HG02970 (cell line): ENCODE results near the gene FMR1.
A peak's percentile ranks its signal among the peaks of the same experiment; 100 is the strongest.

ENCODE experiments used
- ATAC-seq: cut with Tn5 transposase; IDR thresholded peaks from one replicate; pipeline ENCODE4 v1.9.1; 2021; ENCODE audit warnings: mild to moderate bottlenecking, moderate library complexity, moderate number of reproducible peaks; ENCODE audit not compliant: unreplicated experiment, low FRiP score

The FMR1 gene

GRCh38 chrX:147911192-147912022, at the start of gene FMR1:
Gene FMR1 (plus strand): TSS chrX:147911919. CDS start chrX:147912180, 261 bp downstream.
- ATAC-seq: peak; percentile 89

DNA sequence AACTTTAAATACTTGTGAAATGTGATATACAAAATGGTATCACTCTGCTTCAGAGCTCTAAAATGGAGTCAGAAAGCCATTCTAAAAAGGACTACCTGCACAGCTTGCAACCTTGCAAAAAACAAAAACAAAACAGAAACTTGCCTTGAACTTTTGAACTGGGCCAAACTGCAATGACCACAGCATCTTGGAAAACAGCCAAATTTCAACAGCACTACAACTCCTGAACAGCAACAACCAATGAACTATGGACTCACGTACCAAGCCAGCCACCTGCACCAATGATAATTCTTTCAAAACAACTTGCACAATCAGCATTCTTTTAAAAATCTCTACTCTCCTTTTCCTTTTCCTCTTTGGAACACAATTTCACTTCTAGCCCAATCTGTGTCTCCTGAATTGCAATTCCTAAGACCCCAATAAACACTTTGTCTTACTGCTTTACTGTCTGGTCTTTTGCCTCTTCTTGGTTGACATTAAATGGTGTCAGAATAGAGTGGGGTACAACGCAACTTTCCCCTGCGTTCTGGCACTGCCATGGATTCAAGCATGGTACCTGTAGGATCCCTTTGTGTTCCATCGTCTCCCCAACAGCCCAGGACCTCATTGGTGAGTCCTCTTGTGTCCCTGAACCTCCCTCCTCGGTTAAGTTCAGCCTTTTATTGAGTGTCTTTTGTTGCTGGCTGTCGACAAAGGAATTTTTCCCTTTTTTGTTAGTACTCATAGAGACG, 35.7 kb upstream of the FMR1 start:
- ATAC-seq: peak; percentile 88

DNA sequence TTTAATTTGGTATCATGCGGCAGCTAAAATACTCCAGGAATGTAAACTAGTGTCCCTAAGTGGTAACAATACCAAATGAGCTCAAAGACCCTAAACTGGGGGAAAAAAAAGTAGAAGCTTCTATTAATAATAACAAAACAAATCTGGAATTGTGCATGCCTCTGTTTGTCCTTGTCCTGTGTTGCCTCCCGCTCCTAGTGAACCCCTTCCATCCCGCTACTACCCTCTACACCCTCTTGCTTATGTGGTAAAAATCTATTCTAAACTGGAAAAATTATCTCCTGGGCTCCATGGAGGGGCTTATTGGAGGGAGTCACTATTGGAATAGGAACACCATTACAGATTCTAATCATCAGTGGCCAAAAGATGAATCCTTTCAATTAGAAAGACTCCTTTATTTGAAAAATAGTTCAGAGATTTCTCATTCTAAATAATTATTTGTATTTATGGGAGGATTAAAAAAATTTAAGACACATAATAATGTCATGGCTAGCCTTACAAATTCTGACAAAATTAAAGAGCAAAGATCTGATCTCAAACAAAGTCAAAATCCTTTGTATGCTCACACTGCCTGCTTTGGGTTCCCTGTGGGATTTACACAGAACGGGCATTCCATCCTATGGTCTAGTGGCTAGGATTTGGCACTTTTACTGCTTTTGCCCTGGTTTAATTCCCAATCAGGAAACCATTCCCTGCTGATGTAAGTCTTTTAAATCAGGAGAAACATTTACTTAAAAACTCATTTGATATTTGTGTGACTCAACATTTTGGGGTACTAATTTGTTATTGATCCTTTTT, 34.7 kb upstream of the FMR1 start:
- ATAC-seq: no peak

GRCh38 chrX:147877726-147878125, 34.0 kb upstream of the FMR1 start:
- ATAC-seq: no peak

GRCh38 chrX:147884958-147885357, 26.8 kb upstream of the FMR1 start:
- no peak for ATAC-seq

DNA sequence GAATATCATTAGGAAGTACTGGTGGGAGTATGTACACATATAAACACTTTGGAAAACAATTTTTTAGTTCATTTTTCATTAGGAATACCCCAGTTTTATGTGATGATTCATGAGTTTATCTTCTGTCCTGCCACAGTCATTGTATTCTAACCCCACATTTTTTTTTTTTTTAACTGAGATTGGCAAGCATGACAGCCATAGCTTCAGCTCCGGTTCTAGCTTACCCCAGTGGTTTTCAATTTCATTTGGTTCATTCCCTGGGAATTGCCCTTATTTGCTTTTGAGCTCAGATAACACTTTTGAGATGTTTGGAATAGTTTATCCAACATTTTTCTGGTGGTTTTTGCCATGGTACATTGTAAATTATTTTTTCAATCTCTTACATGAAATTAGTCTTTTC, 21.0 kb upstream of the FMR1 start:
- ATAC-seq: no peak

DNA sequence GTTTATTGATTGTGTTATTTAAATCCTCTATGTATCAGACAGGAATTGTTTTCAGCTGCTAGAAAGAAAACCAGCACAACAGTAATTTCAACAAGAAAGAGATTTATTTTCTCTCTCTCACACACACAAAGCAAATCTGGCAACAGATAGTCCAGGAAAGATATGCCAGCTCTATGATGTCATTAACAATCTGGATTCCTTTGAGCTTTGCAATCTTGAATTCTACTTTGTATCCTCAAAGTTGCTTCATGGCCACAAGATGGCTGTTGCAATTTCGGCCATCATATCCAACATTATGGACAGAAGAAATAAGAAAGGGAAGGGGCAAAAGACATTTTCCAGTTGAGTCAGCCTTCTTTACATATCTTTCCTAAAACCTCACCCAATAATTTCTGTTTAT, 19.8 kb upstream of the FMR1 start:
- ATAC-seq: no peak

GRCh38 chrX:147893741-147894140, 18.0 kb upstream of the FMR1 start:
- no peak for ATAC-seq

- ATAC-seq: no peak
Observed at GRCh38 chrX:147894366-147894963, 17.3 kb upstream of the FMR1 start.

DNA sequence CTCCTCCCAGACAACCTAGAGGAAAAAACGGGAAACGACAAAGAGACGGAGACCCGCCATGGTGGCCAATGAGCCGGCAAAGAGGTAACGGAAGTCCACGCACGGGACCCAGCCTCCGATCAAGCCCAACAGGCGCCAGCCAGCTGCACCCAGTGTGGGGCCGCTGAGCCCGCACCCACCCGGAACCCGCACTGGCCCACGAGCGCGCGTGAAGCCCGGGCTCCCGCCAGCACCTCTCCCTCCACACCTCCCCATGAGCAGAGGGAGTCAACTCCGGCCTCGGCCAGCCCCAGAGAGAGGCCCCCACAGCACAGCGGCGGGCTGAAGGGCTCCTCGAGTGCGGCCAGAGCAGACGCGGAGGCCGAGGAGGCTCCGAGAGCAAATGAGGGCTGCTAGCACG, 14.6 kb upstream of the FMR1 start:
- ATAC-seq: no peak

DNA sequence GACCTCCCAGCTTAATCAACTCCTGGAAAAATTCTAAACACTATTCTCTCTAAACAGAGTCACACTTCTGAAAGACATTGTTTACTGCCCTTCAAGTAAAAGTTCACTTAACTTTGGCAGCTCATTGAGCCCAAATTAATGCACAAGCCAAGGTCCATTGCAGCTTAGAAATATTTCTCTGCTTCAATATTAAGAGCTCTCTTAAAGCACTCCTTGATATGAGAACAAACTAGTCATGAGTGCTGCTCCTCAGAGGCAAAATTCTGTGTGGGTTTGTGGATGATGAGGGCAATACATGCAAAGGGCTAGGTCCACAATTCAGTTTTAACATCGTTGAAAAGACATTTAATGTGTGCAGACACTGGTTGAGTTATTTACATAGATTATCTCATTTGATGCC, 12.8 kb upstream of the FMR1 start:
- no peak for ATAC-seq

DNA sequence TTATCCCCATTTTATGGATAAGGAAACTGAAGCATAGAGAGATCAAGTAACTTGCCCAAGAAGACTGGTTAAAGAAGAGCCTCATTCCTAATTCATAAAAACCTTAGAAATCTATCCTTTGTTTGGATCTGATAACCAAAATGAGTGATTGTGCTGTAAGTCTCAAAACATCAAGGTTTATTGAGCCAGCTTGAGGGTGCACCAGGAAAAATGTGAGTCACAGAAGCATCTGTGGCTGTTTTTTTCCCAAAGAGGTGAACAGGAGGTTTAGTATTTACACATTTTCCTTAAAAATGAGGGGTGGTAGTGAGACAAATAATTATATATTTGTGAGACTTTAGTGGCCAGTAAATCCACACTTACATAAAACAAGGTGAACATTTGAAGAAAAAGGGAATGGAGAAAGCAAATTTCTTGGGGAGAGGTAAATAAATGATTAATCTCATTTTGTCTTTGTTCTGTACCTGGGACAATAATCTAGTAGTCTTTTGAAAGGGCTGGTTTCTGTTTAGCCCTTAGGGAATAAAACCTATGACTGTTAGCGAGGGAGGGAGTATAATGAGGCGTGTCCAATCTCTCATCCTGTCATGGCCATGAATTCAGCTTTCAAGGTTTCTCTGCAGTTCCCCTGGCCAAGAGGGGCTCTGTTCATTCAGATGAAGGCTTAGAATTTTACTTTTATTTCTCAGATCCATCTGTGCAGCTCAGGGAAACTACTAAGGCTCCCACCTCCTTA, 12.2 kb upstream of the FMR1 start:
- no peak for ATAC-seq

DNA sequence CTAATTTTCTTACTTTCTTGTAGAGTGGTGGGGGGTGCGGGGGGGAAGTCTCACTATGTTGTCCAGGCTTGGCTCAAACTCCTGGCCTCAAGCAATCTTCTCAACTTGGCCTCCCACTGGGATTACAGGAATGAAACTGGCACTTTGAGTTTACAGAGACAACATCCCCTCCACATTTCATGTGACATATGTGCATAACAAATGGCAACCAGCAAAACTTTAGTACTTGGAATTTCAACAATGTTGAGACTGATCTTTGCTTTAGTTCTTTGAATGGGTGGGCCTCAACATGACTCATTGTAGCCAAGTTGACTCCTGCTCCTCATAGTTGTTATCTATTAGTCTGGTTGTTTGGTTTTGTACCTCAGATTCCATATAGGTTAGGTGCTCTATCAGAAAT, 11.4 kb upstream of the FMR1 start:
- ATAC-seq: no peak

DNA sequence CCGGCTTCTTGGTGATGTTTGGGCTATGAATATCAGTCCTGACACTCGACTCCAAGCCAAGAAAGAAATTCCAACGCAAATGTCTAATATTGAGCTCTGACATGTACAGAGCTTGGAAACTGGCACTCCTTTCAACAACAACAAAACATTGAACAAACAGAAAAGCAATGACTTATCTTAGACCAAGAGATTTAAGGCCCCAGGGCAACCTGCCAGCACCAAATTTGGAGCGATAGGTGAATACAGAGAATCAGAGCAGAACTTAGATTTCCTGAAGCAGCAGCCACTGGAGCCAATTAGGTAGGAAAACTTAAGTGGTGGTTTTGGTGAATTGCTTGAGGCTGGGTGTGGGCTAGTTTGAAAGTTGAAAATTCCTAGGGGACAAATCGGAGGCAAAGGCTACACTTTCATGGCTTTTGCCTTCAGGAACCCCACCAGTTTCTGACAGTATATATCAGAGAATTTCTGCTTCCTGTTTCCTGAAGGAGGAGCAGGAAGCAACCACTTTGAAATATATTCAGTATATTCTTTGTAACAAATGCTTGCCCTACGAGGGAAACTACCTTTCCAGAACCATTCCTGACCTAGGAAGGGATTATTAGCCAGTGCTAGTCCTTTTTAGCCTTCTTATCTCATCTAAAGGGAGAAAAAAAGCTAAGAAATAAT, 10.1 kb upstream of the FMR1 start:
- no peak for ATAC-seq

DNA sequence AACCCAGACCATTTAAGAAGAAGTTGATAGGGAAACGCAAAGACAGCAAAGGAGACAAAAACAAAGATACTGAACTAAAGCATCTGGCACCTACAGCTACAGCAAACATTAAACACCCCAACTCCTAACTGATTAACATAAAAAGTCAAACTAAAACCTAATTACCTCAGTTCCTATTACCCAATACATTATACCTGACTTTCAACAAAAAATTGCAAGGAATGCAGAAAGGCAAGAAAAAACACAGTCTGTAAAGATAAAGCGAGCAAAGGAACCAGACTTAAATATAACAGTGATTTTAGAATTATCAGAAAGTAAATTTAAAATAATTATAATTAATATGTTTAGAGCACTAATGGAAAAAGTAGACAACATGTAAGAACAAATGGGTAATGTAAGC, 9.4 kb upstream of the FMR1 start:
- ATAC-seq: no peak

DNA sequence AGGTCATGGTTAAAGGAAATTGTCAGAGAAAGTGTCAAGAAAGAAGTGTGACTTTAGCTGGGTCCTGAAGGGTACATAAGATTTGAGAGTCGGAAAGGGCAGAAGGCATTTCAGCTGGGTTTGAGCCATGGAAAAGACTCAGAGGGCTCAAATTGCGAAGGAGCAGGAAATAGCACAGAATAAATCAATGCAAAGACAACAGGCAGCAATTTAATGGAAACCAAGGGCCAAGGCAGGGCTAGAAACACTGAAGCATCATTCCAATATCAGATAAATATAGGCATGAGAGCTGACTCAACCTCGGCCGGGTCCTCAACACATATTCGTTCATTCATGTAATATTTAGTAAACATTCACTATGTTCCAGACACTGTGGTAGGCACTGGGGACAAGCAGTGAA, 3.6 kb upstream of the FMR1 start:
- no peak for ATAC-seq

DNA sequence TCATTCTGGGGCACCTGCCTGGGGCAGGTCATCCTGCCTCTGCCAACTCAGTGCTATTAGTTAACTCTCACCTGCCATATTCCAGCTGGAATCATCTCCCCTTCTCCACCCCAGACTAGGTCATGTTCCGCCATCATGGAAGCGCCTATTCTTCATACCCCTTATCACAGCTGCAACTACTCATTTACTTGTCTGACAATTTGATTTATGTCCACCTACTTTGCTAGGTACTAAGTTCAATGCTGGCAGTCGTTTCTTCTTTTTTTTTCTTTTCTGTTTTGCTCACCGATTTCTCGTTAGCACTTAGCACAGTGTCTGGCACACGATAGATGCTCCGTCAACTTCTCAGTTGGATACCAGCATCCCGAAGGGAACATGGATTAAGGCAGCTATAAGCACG, 1.1 kb upstream of the FMR1 start:
- ATAC-seq: no peak

DNA sequence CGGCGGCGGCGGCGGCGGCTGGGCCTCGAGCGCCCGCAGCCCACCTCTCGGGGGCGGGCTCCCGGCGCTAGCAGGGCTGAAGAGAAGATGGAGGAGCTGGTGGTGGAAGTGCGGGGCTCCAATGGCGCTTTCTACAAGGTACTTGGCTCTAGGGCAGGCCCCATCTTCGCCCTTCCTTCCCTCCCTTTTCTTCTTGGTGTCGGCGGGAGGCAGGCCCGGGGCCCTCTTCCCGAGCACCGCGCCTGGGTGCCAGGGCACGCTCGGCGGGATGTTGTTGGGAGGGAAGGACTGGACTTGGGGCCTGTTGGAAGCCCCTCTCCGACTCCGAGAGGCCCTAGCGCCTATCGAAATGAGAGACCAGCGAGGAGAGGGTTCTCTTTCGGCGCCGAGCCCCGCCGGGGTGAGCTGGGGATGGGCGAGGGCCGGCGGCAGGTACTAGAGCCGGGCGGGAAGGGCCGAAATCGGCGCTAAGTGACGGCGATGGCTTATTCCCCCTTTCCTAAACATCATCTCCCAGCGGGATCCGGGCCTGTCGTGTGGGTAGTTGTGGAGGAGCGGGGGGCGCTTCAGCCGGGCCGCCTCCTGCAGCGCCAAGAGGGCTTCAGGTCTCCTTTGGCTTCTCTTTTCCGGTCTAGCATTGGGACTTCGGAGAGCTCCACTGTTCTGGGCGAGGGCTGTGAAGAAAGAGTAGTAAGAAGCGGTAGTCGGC, 528 bp downstream of the FMR1 start:
- ATAC-seq: peak; percentile 31

- no peak for ATAC-seq
Observed at GRCh38 chrX:147913570-147913969, 1.9 kb downstream of the FMR1 start.
